Measurements from ENCODE around the gene PRDM4. TPM values are rescaled to one million over a fixed set of nuclear protein-coding genes. Genes with fewer than 3 reads are reported as not detected.
"Not testable (repeated sequence)": the region's sequence is repeated elsewhere in the genome, so short reads cannot be mapped to it uniquely, and the experiment has no call there.

The PRDM4 gene
- total and polyA plus RNA-seq, 2 donors (not counting 3 experiments of a cell fraction or from before 2014, with no cell fraction given) = 25.6 to 36.8 TPM

DNA sequence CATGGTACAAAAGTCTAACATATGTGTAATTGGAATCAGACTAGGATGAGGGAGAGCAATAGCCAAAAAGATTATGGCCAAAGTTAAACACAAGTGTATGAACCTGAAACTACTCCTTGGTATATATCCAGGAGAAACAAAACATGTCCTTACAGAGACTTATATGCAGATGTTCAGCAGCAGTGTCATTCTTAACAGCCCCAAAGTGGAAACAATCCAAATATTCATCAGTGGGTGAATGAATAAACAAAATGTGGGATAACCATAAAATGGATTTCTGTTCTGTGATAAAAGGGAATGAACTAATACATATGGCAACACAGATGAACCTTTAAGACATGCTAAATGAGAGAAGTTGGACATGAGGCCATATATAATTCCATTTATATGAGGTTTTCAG, 45.2 kb downstream of the PRDM4 start:
- FAIRE-seq (no peak), DNase-seq (ENCODE audit: low read depth, low spot score) (no peak)
- Histone ChIP-seq H3K79me2 (ENCODE audit: control insufficient read depth, insufficient read depth, low read length) (no peaks in the 10 kb centered on the region), H3K9ac (replicated peaks; ENCODE audit: extremely low read depth, insufficient read depth, low read length) (no peak overlapping the region), H3K4me2 (ENCODE audit: insufficient read depth, low read length) (no peak overlapping the region), H2AFZ (ENCODE audit: low read depth, low read length) (no peak overlapping the region), H4K20me1 (replicated peaks; ENCODE audit: control insufficient read depth, extremely low read depth, insufficient read depth, low read length) (no peaks in the 10 kb centered on the region), H3K27me3 (ENCODE audit: control insufficient read depth in 2 of 2, insufficient read depth in 2 of 2, low read length in 2 of 2) (no peaks in the 10 kb centered on the region), H3K9me1 (replicated peaks; ENCODE audit: control insufficient read depth, extremely low read depth, insufficient read depth, low read length) (no peaks in the 10 kb centered on the region), H3K4me3 (replicated peaks in 1 of 3; ENCODE audit: insufficient read depth in 1 of 3, low read depth in 1 of 3, low read length in 3 of 3) (no peak overlapping the region), H3K36me3 (ENCODE audit: control insufficient read depth in 2 of 2, extremely low read depth in 1 of 2, insufficient read depth in 2 of 2, low read length in 2 of 2) (peaks cover 10 to 16% of the 10 kb centered on the region in 2 experiments), H3K9me3 (replicated peaks; ENCODE audit: control insufficient read depth, insufficient read depth, low read length) (no peaks in the 10 kb centered on the region), H3K4me1 (ENCODE audit: control insufficient read depth, extremely low read depth, insufficient read depth, low read length) (no peaks in the 10 kb centered on the region), H3K27ac (ENCODE audit: insufficient read depth, low read depth, low read length) (no peak overlapping the region)
- intact Hi-C loops (cut with micrococcal nuclease) = no loop called here
- ChIA-PET POLR2A (no interaction called here), CTCF (no interaction called here)
- dilution Hi-C loops (cut with MboI; ENCODE audit: extremely low pct_ligation_motif_present, low sequenced_read_pairs) = no loop called here
- BruUV-seq (replicated peaks) = no TSS peak
- no peak for TF ChIP-seq CTCF (IDR thresholded peaks at IDR 0.05; ENCODE audit: extremely low read depth in 1 of 2, insufficient read depth in 1 of 2, low read depth in 1 of 2, low read length in 2 of 2)
- no peak for TF ChIP-seq POLR2A (IDR thresholded peaks at IDR 0.05; ENCODE audit: low read depth, low read length)
- no peak for TF ChIP-seq POLR2AphosphoS5 (IDR thresholded peaks at IDR 0.05; ENCODE audit: insufficient read depth, low read depth, low read length)
- TF ChIP-seq JUN (IDR thresholded peaks at IDR 0.05; ENCODE audit: borderline replicate concordance, insufficient read depth, insufficient read length, low read depth) = no peak
- TF ChIP-seq FOS (IDR thresholded peaks at IDR 0.05; ENCODE audit: borderline replicate concordance, insufficient read depth, low read length) = no peak
- TF ChIP-seq, protein P1, sequence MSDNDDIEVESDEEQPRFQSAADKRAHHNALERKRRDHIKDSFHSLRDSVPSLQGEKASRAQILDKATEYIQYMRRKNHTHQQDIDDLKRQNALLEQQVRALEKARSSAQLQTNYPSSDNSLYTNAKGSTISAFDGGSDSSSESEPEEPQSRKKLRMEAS (IDR thresholded peaks at IDR 0.05; ENCODE audit: insufficient read depth, insufficient read length) = no peak
- no peak for TF ChIP-seq EZH2 (IDR thresholded peaks at IDR 0.05; ENCODE audit: borderline replicate concordance, low read depth, low read length, severe bottlenecking)
- TF ChIP-seq MYC (IDR thresholded peaks at IDR 0.05; ENCODE audit: low read depth, low read length) = no peak
- TF ChIP-seq GATA2 (IDR thresholded peaks at IDR 0.05; ENCODE audit: insufficient read depth, insufficient read length, low read depth, low read length) = no peak

- H3K9ac ChIP-seq (replicated peaks; ENCODE audit: extremely low read depth, insufficient read depth, low read length); BruUV-seq (replicated peaks); FAIRE-seq; H3K4me1 ChIP-seq (ENCODE audit: control insufficient read depth, extremely low read depth, insufficient read depth, low read length); H2AFZ ChIP-seq (ENCODE audit: low read depth, low read length); H3K79me2 ChIP-seq (ENCODE audit: control insufficient read depth, insufficient read depth, low read length); H4K20me1 ChIP-seq (replicated peaks; ENCODE audit: control insufficient read depth, extremely low read depth, insufficient read depth, low read length); CTCF ChIA-PET; H3K9me1 ChIP-seq (replicated peaks; ENCODE audit: control insufficient read depth, extremely low read depth, insufficient read depth, low read length); H3K4me3 ChIP-seq (replicated peaks in 1 of 3; ENCODE audit: insufficient read depth in 1 of 3, low read depth in 1 of 3, low read length in 3 of 3); H3K27ac ChIP-seq (ENCODE audit: insufficient read depth, low read depth, low read length); H3K27me3 ChIP-seq (ENCODE audit: control insufficient read depth in 2 of 2, insufficient read depth in 2 of 2, low read length in 2 of 2); dilution Hi-C loops (cut with MboI; ENCODE audit: extremely low pct_ligation_motif_present, low sequenced_read_pairs); intact Hi-C loops (cut with micrococcal nuclease); H3K9me3 ChIP-seq (replicated peaks; ENCODE audit: control insufficient read depth, insufficient read depth, low read length); POLR2A ChIA-PET; H3K4me2 ChIP-seq (ENCODE audit: insufficient read depth, low read length); DNase-seq (ENCODE audit: low read depth, low spot score): not testable (repeated sequence)
- peaks cover 22 to 26% of the 10 kb centered on the region in 2 experiments for H3K36me3 ChIP-seq (ENCODE audit: control insufficient read depth in 2 of 2, extremely low read depth in 1 of 2, insufficient read depth in 2 of 2, low read length in 2 of 2)
Measured at GRCh38 chr12:107705522-107705921, 55.4 kb downstream of the PRDM4 start.
